Cerebellar cortex (tissue), 1 donor: Measurements from ENCODE around the gene AXIN1.

Source experiments
- DNase-seq: peaks from one replicate; pipeline ENCODE4 v3.0.0-alpha.2; 2015; ENCODE audit warnings: low spot score

The AXIN1 gene

DNA sequence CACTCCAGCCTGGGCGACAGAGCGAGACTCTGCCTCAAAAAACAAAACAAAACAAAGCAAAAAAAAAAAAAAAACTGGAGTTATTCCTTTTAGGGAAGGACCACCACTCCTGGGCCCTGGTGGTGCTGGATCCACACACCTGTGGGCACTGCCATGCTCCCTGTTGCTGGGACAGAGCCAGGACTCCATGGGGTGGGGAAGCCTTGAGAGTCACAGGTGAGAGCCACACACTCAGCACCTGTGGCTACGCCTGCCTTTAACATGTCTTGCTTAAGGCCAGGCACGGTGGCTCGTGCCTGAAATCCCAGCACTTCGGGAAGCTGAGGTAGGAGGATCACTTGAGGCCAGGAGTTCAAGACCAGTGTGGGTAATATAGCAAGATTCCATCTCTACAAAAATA, 51.3 kb downstream of the AXIN1 start:
- no peak for DNase-seq

DNA sequence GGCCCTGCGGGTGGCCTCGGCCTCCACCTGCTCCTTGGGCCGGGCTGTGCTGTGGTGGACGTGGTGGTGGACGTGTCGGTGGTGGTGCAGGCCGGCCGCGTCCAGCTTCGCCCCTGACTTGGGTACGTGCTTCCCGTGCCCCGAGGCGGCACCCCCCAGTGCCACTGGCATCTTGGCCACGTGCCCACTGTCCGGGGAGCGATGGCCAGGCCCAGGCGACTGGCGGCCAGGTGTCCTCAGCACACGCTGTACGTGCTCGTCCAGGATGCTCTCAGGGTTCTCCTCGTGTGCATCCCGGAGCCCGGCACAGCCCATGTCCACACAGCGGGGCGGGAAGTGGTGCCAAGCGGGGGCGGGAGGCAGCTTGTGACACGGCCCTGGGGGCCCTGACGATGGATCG, 54.7 kb downstream of the AXIN1 start:
- DNase-seq = no peak

DNA sequence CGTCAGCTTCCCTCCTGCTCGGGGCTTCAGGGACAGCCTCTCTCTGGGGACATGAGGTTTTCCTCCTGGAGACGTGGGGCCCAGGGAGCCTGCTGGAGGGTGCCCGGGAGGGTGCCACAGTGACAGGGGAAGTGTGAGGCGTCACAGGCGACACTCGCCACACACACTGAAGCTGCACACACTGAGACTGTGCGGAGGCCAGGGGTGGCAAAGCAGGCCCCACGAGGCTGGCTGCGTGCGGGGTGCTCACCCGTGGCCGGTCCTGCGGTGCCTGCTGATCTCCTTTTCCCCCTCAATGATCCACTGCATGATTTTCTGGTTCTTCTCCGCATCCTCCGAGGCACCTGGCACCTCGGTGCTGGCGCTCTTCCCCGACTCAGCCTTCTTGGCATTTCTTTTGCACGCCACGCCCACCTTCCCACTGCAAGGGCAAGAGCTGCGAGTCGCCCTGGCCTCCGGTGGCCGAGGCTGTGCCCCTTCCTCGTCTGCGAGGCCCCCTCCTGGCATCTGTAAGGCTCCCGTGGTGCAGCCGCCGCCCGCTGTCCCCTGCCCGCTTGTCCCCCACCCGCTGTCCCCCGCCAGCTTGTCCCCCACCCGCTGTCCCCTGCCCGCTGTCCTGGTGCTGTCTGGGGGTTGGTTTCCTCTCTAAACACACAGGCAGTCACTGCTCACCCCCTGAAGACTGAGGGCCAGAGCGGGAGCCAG, 55.6 kb downstream of the AXIN1 start:
- no peak for DNase-seq

GRCh38 chr16:296276-296675, 56.2 kb downstream of the AXIN1 start:
- DNase-seq = no peak

GRCh38 chr16:293043-293775, 59.3 kb downstream of the AXIN1 start:
- DNase-seq = no peak

DNA sequence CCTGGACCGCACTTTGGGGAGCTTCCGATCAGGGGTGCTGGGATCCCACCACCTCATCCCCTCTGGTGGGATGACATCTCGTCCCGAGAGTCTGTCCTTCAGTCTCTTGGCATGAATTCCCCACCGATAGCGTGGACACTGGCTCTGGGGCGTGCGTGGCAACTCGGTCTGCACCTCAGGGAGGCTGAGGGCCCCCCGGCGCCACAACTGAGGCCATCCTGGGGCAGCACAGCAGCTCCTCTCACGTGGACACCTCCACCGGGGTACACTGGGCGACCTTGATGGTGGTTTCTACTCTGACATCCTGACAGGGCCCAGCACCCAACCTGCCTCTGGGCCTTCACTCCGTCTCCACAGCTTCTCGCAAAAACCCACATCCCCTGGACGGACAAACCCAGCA, 61.0 kb downstream of the AXIN1 start:
- DNase-seq = no peak

DNA sequence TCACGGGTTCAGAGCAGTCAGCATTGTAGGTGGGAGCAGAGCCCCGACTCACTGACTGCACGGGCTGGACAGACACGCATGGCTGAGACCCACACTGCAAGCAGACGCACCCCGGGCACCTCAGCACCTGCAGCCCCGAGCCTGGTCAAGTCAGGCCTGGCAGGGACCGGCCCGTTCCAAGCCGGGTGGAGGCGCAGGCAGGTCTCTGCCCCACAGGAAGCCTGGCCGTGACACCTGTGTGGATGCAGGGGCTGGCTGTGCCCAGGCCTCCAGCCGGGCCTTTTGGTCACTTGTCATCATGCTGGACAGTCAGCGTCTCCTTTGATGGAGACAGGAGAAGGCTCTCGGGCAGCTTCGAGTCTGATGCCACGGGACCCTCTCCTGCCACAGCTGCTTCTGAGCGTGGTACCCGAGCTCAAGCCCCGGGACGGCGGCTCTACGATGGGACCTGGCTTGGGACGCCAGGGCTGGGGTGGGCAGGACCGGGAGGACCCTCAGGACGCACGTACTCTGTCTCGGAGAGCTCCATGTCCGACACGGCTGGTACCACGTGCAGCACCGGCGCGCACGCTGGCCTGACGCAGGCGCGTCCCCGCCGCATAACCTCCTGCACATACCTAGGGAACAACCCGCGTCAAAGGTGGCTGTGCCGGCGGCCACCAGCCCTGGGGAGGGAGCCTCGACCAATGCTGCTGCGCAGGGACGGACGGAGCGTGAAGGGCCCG, 61.7 kb downstream of the AXIN1 start:
- no peak for DNase-seq

GRCh38 chr16:290015-290680, 62.4 kb downstream of the AXIN1 start:
- DNase-seq = no peak

- no peak for DNase-seq
Measured at GRCh38 chr16:289395-289997, 63.0 kb downstream of the AXIN1 start.

- DNase-seq = no peak
Measured at GRCh38 chr16:287981-288920, 64.3 kb downstream of the AXIN1 start.

DNA sequence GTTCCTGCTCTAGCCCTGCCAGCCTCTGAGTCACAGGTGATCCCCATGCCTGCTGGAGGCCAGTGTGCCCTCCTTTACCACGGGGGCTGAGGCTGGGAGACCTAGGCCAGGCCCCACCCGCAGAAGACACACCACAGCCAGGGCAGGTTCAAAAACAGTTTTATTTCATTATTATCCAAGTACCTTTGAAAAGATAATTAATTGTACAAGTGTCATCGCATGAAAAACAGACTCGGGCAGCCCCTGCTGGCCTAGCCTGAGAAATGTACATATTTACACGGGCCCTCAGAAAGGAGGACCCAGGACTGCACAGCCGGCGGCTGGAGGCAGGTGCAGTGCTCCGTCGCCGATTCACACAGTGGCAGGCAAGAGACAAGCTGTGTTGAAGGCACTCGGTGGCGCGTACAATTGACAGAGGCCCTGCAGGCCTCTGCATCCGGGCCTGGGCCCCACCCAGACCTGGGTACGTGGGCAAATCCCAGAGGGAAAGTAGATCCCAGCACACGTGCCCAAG, 65.2 kb downstream of the AXIN1 start:
- DNase-seq = peak; percentile 41

DNA sequence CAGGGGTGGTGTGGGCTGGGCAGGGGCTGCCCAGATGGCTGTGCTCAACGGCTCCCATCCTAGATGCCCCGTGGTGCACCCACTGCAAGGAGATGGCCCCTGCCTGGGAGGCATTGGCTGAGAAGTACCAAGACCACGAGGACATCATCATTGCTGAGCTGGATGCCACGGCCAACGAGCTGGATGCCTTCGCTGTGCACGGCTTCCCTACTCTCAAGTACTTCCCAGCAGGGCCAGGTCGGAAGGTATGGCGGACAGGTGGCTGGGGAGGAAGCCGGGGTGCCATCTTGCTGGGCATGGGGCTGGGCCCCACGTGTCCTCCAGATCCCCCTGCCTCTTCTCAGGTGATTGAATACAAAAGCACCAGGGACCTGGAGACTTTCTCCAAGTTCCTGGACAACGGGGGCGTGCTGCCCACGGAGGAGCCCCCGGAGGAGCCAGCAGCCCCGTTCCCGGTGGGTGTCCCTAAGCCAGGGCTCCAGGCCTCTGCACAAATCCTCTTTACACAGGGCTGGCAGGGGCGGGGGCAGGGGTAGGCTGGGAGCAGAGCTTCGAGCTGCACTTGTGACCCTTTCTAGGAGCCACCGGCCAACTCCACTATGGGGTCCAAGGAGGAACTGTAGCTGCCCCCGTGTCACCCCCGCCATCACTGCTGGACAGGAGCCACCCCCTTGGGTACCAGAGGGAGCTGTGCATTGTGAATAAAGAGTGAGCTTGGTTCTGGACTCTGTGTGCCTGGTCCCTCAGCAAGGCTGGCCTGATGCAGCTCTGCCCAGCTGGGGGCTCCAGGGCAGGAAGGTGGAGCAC, 65.8 kb downstream of the AXIN1 start:
- no peak for DNase-seq

- DNase-seq = no peak
Measured at GRCh38 chr16:285146-286055, 67.1 kb downstream of the AXIN1 start.

GRCh38 chr16:284204-285120, 68.1 kb downstream of the AXIN1 start:
- no peak for DNase-seq

GRCh38 chr16:283033-283805, 69.3 kb downstream of the AXIN1 start, which contains the start of gene PDIA2:
Gene PDIA2, plus strand, starts transcription at chr16:283164. Its CDS starts 6 bp downstream, at chr16:283170.
- no peak for DNase-seq

- no peak for DNase-seq
Measured at GRCh38 chr16:282491-282890, 70.0 kb downstream of the AXIN1 start.
